Islet precursor cell (in vitro differentiated cells): Measurements from ENCODE around the gene SYNJ2.
"Not testable (repeated sequence)": the region's sequence is repeated elsewhere in the genome, so short reads cannot be mapped to it uniquely, and the experiment has no call there.

Experiments
- DNase-seq: peaks from one replicate; pipeline ENCODE4 v3.0.0-alpha.2; 2018

Gene SYNJ2

GRCh38 chr6:157981395-157982101 lies at the start of gene SYNJ2:
Gene SYNJ2, plus strand, starts transcription at chr6:157981863. Its CDS starts 99 bp downstream, at chr6:157981962.
- DNase-seq, result peak; percentile 95

GRCh38 chr6:157935786-157936185 lies 45.9 kb upstream of the SYNJ2 start:
- DNase-seq, result no peak

- DNase-seq, result no peak
Observed at GRCh38 chr6:157937318-157937717, 44.3 kb upstream of the SYNJ2 start.

- no peak for DNase-seq
Observed at GRCh38 chr6:157937916-157938315, 43.7 kb upstream of the SYNJ2 start.

- not testable (repeated sequence) for DNase-seq
Observed at GRCh38 chr6:157940375-157941036, 41.2 kb upstream of the SYNJ2 start.

GRCh38 chr6:157941101-157941863 lies 40.4 kb upstream of the SYNJ2 start:
- DNase-seq, result no peak

- DNase-seq, result no peak
Observed at GRCh38 chr6:157942351-157942750, 39.3 kb upstream of the SYNJ2 start.

GRCh38 chr6:157943249-157943963 lies 38.3 kb upstream of the SYNJ2 start:
- no peak for DNase-seq

- no peak for DNase-seq
Observed at GRCh38 chr6:157943964-157944283, 37.7 kb upstream of the SYNJ2 start.

- DNase-seq, result no peak
Observed at GRCh38 chr6:157944983-157945931, 36.4 kb upstream of the SYNJ2 start.

GRCh38 chr6:157946053-157946617 lies 35.5 kb upstream of the SYNJ2 start:
- DNase-seq, result no peak

GRCh38 chr6:157946865-157947532 lies 34.7 kb upstream of the SYNJ2 start:
- no peak for DNase-seq

- DNase-seq, result not testable (repeated sequence)
Observed at GRCh38 chr6:157950899-157951298, 30.8 kb upstream of the SYNJ2 start.

- DNase-seq, result no peak
Observed at GRCh38 chr6:157951828-157952227, 29.8 kb upstream of the SYNJ2 start.

GRCh38 chr6:157952861-157953351 lies 28.8 kb upstream of the SYNJ2 start:
- no peak for DNase-seq

GRCh38 chr6:157953580-157954091 lies 28.0 kb upstream of the SYNJ2 start:
- no peak for DNase-seq

- no peak for DNase-seq
Observed at GRCh38 chr6:157954150-157955117, 27.2 kb upstream of the SYNJ2 start.

GRCh38 chr6:157955675-157956074 lies 26.0 kb upstream of the SYNJ2 start:
- DNase-seq, result no peak

GRCh38 chr6:157956171-157956730 lies 25.4 kb upstream of the SYNJ2 start:
- peak; percentile 10 for DNase-seq
